Measurements from ENCODE around the gene CBARP.
A peak's percentile ranks its signal among the peaks of the same experiment; 100 is the strongest.

The CBARP gene

GRCh38 chr19:1252821-1253513 lies 15.2 kb upstream of the CBARP start:
- peak overlapping the region; percentile 99 for H3K9ac ChIP-seq
- TF ChIP-seq Cebpa-rat (IDR thresholded peaks at IDR 0.05): no peak
- peaks cover 73% of the 10 kb centered on the region for H4K20me1 ChIP-seq
- peaks cover 62% of the 10 kb centered on the region for H3K36me3 ChIP-seq
- no peaks in the 10 kb centered on the region for H3K27me3 ChIP-seq
- H3K27ac ChIP-seq: peak overlapping the region; percentile 97
- H3K4me2 ChIP-seq: peak overlapping the region; percentile 100
- H3K9me3 ChIP-seq: no peaks in the 10 kb centered on the region
- H3K4me1 ChIP-seq: peaks cover 49% of the 10 kb centered on the region
- H3K4me3 ChIP-seq: peak overlapping the region; percentile 99

GRCh38 chr19:1252221-1252820 lies 14.5 kb upstream of the CBARP start:
- Histone ChIP-seq H3K9ac (peak overlapping the region; percentile 99), H3K27me3 (no peaks in the 10 kb centered on the region), H4K20me1 (peaks cover 66% of the 10 kb centered on the region), H3K4me3 (peak overlapping the region; percentile 99), H3K27ac (peak overlapping the region; percentile 97), H3K9me3 (no peaks in the 10 kb centered on the region), H3K36me3 (peaks cover 55% of the 10 kb centered on the region), H3K4me1 (peaks cover 49% of the 10 kb centered on the region), H3K4me2 (peak overlapping the region; percentile 100)
- TF ChIP-seq Cebpa-rat (IDR thresholded peaks at IDR 0.05): no peak

DNA sequence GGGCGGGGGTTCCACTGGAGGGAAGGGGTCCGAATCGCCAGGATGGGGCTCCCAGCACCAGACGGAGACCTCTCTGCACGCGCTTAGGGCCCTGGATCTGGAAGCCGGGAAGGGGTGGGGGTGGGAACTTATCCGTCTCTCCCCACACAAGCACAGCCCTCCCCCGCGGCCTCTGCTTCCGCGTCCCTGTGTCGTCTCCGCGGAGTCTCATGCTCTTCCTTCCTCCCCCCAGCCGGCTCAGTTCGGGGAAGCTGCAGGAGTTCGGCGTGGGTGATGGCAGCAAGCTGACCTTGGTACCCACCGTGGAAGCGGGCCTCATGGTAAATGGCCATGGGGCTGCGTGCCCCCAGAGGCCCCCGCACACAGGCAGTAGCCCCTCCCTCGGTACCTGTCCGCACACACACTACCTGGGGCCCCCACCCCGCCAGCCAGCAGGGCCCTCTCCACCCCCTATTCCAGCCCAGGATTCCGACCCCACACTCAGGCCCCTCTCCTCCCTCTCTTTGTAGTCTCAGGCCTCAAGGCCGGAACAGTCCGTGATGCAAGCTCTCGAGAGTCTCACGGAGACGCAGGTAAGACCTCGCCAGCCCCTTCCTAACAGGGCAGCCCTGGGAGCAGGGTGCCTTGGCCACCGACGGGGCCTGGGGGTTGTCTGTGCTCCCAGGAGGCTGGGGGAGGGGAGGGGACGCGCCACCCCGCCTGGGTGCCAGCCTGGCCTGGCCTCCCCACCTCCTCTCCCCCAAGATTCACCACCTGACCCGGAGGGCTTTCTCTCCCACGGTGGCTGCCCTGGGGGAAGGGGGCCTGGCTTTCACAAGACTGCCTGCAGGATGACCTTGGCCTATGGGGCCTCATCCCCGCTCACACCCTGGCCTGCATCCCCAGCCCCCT lies 13.8 kb upstream of the CBARP start:
- peak overlapping the region; percentile 99 for H3K9ac ChIP-seq
- H3K27me3 ChIP-seq: no peaks in the 10 kb centered on the region
- TF ChIP-seq Cebpa-rat (IDR thresholded peaks at IDR 0.05): no peak
- H4K20me1 ChIP-seq: peaks cover 59% of the 10 kb centered on the region
- H3K4me2 ChIP-seq: peak overlapping the region; percentile 100
- H3K27ac ChIP-seq: peak overlapping the region; percentile 97
- peaks cover 47% of the 10 kb centered on the region for H3K4me1 ChIP-seq
- H3K4me3 ChIP-seq: peak overlapping the region; percentile 99
- H3K36me3 ChIP-seq: peaks cover 48% of the 10 kb centered on the region
- H3K9me3 ChIP-seq: no peaks in the 10 kb centered on the region

DNA sequence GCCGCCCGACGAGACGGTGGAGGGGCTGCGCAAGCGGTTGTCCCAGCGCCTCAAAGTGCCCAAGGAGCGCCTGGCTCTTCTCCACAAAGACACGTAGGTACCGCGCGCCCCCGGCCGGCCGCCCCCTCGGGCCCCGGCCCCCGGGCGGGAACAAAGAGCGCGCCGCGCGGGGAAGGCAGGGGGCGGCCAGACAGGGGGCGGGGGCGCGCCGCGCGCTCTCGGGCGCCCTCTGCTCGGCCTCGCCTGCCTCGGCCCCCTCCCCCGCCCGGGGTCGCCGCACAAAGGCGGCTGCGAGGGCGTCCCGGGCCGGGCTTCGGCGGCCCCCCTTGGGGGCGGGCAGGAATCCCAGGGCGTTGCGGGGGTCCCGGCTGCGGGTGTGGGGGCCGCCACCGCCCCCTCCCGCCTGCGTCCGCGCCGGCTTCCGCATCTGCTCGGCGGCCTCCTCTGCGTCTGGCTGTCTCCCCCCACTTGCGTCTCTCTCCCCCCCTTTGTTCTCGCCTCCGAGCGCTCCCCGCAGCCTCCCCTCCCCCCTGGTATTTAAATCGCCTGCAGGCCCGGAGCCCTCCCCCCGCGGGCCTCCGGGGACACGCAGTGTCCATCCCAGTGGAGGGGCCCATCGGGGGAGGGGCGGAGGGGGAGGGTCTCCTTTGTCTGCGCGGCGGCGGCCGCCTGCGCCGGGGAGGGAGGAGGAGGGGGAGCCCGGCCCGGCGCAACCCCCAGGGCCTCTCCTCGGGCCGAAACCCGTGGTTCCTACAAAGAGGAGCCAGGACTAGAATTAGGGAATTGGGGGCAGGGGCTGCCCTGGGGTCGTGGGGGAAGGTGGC lies 12.8 kb upstream of the CBARP start:
- peaks cover 57% of the 10 kb centered on the region for H4K20me1 ChIP-seq
- H3K4me1 ChIP-seq: peaks cover 47% of the 10 kb centered on the region
- peaks cover 39% of the 10 kb centered on the region for H3K36me3 ChIP-seq

DNA sequence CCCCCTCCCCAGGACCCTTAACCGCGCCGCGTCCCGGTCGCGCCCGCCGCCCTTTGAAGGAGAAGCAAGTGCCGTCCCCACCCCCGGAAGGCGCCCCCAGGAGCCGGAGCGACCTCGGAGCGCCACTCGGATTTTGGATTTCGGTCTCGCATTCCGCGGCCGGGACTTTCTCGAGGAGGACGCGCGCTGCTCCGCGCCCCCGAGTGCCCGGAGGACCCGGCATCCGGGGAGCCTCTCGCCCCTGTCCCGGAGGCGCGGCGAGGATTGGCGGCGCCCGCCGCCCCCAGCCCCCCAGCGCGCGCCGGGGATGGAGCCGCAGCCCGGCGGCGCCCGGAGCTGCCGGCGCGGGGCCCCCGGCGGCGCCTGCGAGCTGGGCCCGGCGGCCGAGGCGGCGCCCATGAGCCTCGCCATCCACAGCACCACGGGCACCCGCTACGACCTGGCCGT lies 12.2 kb upstream of the CBARP start:
- Histone ChIP-seq H3K9ac (peak overlapping the region; percentile 99), H4K20me1 (peaks cover 53% of the 10 kb centered on the region), H3K4me3 (peak overlapping the region; percentile 99), H3K4me1 (peaks cover 47% of the 10 kb centered on the region), H3K36me3 (peaks cover 32% of the 10 kb centered on the region), H3K27me3 (no peaks in the 10 kb centered on the region), H3K9me3 (no peaks in the 10 kb centered on the region), H3K27ac (peak overlapping the region; percentile 97), H3K4me2 (peak overlapping the region; percentile 100)
- no peak for TF ChIP-seq Cebpa-rat (IDR thresholded peaks at IDR 0.05)

More for the DNA sequence above, 12.8 kb upstream of the CBARP start:
- TF ChIP-seq Cebpa-rat (IDR thresholded peaks at IDR 0.05): no peak
- Histone ChIP-seq H3K27me3 (no peaks in the 10 kb centered on the region), H3K4me2 (peak overlapping the region; percentile 100), H3K9me3 (no peaks in the 10 kb centered on the region), H3K9ac (peak overlapping the region; percentile 99), H3K4me3 (peak overlapping the region; percentile 99), H3K27ac (peak overlapping the region; percentile 97)

DNA sequence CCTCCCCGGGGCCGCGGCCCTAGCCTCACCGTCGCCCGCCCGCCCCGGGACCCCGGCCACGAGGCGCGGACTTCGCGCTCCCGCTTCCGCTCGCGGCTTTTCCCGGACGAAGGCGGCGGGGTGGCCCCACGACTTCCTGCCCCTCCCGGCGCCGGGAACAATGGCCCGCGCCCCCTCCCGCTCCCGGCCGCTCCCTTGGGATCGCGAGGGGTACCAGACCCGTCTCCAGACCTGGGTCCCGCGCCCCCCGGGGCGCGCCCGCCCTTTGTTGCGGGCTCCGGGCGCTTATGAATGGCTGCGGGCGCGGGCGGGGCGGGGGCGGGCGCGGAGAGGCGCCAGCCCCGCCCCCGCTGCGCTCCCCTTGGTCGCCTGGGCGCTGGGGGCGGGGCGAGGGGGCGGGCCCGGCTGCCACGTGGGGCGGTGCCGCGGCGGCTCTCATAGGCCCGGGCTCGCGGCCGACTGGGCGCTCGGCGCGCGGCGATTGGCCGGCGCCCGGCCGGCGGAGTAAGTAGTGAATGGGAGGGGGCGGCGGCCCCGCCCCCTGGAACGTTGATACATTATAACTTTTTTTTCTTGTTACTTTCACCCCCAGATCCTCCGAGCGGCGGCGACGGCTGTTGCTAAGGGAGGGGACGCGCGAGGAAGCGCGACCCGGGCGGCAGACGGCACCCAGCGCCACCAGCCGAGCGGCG lies 11.6 kb upstream of the CBARP start:
- H3K9ac ChIP-seq: peak overlapping the region; percentile 99
- H3K4me3 ChIP-seq: peak overlapping the region; percentile 99
- H3K9me3 ChIP-seq: no peaks in the 10 kb centered on the region
- H3K4me2 ChIP-seq: peak overlapping the region; percentile 100
- H3K27me3 ChIP-seq: no peaks in the 10 kb centered on the region
- peaks cover 27% of the 10 kb centered on the region for H3K36me3 ChIP-seq
- peaks cover 47% of the 10 kb centered on the region for H3K4me1 ChIP-seq
- H4K20me1 ChIP-seq: peaks cover 51% of the 10 kb centered on the region
- TF ChIP-seq Cebpa-rat (IDR thresholded peaks at IDR 0.05): no peak
- peak overlapping the region; percentile 97 for H3K27ac ChIP-seq

- peaks cover 49% of the 10 kb centered on the region for H4K20me1 ChIP-seq
- no peaks in the 10 kb centered on the region for H3K27me3 ChIP-seq
- H3K4me1 ChIP-seq: peaks cover 47% of the 10 kb centered on the region
- H3K27ac ChIP-seq: peak overlapping the region; percentile 91
- H3K9ac ChIP-seq: peak overlapping the region; percentile 86
- TF ChIP-seq Cebpa-rat (IDR thresholded peaks at IDR 0.05): no peak
- H3K4me3 ChIP-seq: peak overlapping the region; percentile 99
- H3K9me3 ChIP-seq: no peaks in the 10 kb centered on the region
- peak overlapping the region; percentile 84 for H3K4me2 ChIP-seq
- peaks cover 25% of the 10 kb centered on the region for H3K36me3 ChIP-seq
Measured at GRCh38 chr19:1248786-1249297, 11.0 kb upstream of the CBARP start.

- no peak for TF ChIP-seq Cebpa-rat (IDR thresholded peaks at IDR 0.05)
- Histone ChIP-seq H3K9ac (peak within 1 kb of the TSS; percentile 86), H4K20me1 (peaks cover 49% of the 10 kb centered on the region), H3K36me3 (peaks cover 25% of the 10 kb centered on the region), H3K4me3 (peak within 1 kb of the TSS; percentile 99), H3K4me1 (peaks cover 47% of the 10 kb centered on the region), H3K9me3 (no peaks in the 10 kb centered on the region), H3K4me2 (peak within 1 kb of the TSS; percentile 84), H3K27me3 (no peaks in the 10 kb centered on the region), H3K27ac (peak within 1 kb of the TSS; percentile 91)
Measured at GRCh38 chr19:1248139-1248785, 10.5 kb upstream of the CBARP start, which contains the start of gene MIDN. Gene MIDN (plus strand): TSS chr19:1248583. CDS start chr19:1250297, 1,714 bp downstream.
